NCI-H1930 (cell line): ENCODE data around the gene PPAN.

Source experiments
- DNase-seq, 2 experiments: peaks; one replicate each; lab custom pipeline; 2025; lab: John Stamatoyannopoulos, UW

Gene PPAN, protein sequence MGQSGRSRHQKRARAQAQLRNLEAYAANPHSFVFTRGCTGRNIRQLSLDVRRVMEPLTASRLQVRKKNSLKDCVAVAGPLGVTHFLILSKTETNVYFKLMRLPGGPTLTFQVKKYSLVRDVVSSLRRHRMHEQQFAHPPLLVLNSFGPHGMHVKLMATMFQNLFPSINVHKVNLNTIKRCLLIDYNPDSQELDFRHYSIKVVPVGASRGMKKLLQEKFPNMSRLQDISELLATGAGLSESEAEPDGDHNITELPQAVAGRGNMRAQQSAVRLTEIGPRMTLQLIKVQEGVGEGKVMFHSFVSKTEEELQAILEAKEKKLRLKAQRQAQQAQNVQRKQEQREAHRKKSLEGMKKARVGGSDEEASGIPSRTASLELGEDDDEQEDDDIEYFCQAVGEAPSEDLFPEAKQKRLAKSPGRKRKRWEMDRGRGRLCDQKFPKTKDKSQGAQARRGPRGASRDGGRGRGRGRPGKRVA

DNA sequence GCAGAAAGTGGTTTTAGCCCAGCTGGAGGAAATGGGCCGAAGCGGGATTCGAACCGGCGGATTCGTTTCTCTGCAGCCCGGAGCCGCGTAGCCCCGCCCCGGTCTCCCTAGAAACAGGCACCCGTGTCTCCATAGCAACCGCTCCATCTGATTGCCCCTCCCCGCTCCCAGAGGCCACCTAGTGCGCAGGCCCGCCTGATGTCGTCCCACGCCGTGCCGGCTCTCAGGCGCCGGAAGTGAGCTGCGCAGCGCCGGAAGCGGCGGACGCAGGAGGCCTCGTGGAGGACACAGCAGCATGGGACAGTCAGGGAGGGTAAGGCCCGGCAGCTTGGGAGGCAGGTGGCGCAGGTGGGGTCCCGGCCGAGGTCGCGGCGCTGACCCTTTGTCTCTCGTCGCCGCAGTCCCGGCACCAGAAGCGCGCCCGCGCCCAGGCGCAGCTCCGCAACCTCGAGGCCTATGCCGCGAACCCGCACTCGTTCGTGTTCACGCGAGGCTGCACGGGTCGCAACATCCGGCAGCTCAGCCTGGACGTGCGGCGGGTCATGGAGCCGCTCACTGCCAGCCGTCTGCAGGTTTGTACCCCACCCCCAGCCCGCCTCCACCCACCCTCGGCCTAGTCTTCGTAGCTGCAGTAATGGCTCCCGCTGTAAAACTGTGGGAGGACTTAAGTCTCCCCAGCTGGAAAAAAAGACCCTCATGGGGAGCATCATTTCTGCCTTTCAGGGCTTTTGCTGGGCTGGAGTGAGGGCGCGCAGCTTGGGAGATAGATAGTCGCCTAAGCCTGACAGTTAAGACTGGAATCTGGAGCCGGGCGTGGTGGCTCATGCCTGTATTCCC lies at the start of gene PPAN:
TSS of gene PPAN (plus strand) at position 263 of the 837 bp plus-strand sequence. CDS start at position 296, 33 bp downstream.
- DNase-seq, result peak; percentile 93 to 97

DNA sequence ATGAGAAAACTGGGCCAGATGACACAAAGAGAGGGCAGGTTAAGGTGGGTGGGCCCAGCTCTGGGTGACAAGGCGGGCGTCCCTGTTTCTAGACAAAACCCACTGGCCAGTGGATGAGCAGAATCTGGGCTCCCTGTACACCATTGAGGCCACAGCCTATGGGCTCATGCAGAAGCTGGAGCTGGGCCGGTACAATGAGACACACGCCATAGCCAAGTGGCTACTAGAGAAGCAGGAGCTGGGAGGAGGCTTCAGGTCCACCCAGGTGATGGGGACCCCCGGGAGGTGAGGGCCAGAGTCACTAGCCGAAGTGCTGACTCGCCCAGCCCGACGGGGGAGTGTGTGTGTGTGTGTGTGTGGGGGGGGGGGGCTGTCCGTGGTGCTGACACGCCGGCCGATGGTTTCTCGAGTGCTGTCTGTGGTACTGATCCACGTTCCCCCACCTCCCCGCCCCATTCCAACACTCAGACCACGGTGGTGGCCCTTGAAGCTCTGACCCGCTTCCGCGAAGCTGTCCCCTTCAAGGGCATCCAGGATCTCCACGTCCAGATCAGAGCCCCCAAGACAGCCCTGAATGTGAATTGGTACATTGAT lies 44.3 kb upstream of the PPAN start:
- DNase-seq, result no peak

DNA sequence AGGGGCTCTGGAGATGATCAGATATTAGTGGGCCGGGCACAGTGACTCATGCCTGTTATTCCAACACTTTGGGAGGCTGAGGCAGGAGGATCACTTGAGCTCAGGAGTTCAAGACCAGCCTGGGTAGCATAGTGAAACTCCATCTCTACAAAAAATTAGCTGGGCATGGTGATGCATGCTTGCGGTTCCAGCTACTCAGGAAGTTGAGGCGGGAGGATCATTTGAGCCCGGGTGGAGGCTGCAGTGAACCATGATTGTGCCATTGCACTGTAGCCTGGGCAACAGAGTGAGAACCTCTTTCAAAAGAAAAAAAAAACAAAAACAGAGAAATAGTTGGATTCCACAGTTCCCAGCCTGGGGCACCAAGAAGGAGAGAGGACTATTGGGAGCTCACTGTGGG lies 38.0 kb upstream of the PPAN start:
- no peak for DNase-seq

DNA sequence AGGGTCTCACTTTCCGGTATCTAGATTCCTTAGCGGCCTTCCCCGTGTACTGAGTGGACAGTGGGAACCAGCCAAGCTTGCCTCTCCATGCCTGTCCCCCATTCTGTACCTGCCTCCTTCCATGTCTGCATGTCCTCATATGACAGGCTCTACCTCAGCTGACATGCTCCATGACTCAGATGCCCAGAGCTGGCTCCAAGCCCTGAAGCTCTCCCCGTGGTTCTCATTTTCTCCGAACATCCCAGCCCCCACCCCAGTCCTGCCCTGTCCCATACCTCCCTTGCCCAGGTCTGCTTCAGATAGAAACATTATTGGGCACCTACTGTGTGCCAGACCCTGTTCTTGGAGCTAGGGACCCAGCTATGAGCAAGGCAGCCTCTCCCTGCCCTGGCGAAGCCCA lies 37.1 kb upstream of the PPAN start:
- DNase-seq, result no peak

DNA sequence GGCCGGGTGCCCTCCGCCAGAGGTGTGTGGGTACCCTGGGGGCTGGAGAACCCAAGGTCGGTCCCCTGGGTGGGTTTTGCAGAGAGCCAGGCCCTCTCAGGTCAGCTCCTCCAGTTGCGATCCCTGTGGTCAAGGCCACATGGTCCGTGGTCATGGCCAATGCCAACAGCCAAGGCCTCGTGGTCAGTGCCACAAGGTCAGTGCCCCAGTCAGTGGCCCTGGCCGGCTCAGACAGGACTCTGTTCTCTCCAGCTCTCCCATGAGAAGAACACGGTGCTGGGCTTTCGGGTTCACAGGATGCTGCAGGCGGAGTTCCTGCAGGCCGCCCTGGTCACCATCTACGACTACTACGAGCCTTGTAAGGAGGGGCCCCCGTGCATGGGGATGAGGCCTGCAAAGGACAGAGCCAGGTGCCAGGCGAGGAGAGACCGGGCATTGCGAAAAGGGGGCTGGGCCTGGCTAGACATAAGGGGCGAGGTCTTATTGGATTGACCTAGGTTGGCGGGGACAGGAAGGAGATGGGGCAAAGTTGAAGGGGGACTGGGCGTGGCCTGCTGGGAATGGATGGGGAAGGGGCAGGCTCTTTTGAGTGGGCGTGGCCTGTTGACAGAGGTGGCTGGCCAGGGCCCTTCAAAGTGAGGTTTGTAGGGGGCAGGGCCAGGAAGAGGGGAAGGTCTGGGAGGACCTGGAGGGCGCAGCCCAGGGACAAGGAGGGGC lies 35.3 kb upstream of the PPAN start:
- no peak for DNase-seq

DNA sequence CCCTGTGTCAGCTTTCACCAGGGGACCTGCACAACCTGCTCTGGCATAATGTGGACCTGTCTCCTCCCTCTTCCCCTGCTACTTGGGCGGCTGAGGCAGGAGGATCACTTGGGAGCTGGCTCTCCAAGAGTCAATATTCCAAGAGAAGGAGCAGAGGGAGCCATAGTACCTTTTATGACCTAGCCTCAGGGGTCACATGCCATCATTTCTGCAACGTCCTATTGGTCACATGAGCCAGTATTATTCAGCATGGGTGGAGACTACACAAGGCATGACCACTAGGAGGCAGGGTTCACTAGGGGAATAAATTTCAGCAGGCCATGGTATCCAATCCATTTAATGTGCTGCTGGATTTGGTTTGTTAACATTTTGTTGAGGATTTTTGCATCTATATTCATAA lies 32.0 kb upstream of the PPAN start:
- DNase-seq, result no peak

DNA sequence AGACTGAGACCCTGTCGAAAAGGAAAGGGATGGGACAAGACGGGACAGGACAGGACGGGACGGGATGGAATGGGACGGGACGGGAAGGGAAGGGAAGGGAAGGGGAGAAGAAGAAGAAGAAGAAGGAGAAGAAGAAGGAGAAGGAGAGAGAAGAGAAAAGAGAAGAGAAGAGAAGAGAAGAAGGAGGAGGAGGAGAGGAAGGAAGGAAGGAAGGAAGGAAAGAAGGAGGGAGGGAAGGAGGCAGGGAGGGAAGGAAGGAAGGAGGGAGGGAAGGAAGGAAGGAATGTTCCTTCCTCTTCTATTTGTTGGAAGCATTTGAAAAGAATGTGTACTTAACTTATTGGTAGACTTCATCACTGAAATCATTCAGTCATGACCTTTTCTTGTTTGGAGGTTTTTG lies 29.6 kb upstream of the PPAN start:
- no peak for DNase-seq

DNA sequence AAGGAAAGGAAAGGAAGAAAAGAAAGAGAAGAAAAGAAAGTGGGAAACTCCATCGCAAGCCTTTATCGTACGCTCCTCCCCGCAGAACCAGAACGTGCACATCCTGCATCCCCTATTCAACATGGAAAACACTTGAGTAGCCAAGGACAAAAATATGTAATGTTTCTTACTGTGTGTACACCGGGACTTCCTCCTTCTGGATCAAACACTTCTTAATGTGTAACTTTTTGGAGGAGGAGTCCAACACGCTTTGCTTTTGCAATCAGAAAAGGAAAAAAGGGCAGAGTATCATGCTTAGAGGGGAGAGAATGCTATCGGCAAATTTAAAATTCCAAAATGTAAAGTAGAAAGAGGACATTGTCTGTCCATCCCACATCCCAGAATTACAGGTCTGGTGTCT lies 27.8 kb upstream of the PPAN start:
- no peak for DNase-seq

DNA sequence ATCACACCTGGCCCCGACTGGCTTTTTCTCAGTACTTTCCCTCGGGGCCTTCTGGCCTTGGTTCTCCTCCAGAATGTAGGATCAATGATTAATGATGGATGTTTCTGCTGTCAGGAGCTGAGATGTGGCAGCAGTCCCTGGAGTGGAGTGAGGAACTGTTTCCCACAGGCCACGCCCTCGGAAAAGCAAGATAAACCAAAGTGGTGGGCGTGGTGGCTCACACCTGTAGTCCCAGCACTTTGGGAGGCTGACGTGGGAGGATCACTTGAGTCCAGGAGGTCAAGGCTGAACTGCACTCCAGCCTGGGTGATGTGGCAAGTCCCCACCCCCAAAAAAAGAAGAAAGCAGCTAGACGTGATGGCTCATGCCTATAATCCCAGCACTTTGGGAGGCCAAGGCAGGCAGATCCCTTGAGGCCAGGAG lies 27.1 kb upstream of the PPAN start:
- DNase-seq, result no peak

DNA sequence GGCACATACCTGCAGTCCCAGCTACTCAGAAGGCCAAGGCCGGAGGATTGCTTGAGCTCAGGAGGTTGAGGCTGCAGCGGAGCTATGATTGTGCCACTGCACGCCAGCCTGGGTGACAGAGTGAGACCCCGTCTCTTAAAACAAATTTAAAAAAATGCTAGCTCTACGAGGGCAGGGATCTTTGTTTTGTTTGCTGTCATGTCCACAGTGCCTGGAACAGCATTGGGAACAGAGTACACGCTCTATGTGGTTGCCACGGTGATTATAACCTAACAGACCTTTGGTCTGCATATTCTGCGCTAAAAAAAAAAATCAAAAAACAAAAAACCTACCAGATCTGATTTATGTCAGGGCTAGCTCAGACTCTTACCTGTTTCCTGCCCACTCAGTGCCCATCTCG lies 22.3 kb upstream of the PPAN start:
- DNase-seq, result no peak

DNA sequence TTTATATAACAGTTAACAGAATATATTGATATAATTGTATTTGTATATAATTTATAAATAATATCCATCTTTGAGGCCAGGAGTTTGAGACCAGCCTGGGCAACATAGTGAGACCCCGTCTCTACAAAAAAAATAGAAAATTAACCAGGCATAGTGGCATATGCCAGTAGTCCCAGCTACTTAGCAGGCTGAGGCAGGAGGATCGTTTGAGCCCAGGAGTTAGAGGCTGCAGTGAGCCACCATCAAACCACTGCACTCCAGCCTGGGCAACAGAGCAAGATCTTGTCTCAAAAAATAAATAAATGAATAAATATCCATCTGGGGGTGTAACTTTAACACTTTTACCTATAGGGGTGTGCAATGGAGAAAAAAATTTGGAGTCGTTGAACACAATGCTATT lies 21.4 kb upstream of the PPAN start:
- no peak for DNase-seq

DNA sequence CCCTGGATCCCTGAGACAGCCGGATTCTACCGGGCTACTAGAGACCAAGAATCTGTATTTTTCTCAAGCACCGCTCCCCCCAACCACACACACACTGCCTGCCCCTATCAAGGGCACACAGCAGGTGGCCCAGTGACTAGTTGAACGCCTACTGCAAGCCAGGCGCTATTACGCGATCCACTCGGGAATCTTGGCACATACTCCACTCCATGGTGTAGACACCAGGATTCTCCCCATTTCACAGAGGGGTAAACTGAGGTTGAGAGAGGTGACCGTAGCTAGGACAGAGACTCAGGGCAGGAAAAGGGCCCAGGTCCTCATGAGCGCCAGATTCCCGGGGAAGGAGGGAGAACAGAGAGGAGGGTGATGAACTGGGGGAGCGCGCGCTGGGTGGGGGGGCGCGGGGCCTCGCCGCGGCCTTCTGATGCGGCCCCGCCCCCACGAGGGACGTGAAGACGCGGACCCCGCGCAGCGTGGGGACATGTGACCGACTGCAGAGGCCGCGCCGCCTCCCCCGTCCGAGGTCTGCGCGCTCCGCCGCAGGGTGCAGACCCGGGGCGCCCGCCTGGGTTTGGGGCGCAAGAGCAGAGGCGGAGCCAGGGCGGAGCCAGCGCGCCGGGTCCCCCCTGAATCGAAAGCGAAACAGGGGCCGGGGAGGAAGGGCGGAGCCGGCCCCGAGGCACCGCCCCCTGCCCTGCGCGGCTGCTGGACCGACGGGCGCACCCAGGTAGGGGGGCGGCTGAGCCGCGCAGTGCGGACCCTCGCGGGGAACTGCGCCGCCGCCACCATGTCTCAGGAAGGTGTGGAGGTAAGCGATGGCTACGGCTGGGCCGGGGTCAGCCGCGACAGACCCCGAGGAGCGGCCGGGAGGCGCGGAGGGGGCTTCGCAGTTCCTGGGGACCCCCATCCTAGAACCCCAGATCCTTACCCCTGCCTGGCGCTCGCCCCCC lies 20.2 kb upstream of the PPAN start, which contains the start of gene SHFL:
TSS of gene SHFL (plus strand) at position 677 of the 950 bp plus-strand sequence. CDS start at position 788, 111 bp downstream.
- DNase-seq, result peak in 1 of 2 experiments; percentile 43

DNA sequence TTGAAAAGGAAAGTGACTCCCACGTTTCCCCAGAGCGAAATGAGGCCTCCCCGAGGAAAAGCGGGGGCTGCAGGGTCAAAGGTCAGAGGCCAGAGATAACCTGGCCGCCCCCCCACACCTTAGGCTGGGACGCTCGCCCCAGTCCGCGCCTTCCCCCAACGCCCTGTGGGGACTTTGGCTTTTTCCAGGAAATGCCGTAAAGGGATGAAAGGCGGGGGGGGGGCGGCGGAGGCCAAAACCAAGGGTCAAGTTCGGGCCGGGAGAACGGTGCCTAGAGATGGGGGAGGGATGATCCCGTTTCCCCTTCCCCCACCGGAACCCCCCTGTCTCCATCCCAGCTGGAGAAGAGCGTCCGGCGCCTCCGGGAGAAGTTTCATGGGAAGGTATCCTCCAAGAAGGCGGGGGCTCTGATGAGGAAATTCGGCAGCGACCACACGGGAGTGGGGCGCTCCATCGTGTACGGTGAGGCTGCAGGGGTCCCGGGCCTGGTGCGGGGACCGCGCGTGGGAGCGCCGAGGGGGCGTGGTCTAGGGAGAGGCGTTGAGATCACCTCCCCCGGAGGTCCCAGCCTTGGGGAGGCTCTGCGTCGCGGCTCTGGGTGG lies 19.5 kb upstream of the PPAN start:
- DNase-seq, result no peak

DNA sequence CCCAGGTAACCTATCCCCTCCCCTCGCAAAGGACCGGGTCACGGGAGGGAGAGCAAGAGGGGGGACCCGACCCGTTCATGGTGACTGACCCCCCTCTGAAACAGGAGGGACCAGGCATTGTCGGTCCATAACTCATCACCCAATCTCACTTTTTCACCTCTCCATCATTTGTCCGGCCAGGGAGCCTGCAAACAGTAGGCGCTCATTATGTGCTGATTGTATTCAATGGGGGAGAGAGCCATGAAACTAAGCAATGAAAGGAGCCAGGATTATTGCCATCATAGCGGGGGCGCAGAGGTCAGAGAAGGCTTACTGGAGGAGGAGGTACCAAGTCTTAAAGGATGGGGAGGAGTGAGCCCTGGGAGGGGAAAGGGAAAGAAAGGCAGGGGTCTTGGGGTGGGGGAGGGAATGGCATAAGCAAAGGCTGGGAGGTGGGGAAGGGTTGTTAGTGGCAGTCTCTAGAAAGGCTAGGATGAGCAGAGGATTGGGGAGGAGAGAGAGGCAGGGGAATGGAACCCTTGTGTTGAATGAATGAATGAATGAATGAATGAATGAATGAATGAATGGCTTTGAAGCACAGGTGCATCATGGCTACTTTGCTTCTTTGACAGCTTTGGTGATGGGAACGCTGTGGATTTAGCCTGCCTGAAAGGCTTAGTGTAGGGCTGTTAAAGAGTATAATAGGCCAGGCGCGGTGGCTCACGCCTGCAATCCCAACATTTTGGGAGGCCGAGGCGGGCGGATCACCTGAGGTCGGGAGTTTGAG lies 18.7 kb upstream of the PPAN start:
- no peak for DNase-seq

DNA sequence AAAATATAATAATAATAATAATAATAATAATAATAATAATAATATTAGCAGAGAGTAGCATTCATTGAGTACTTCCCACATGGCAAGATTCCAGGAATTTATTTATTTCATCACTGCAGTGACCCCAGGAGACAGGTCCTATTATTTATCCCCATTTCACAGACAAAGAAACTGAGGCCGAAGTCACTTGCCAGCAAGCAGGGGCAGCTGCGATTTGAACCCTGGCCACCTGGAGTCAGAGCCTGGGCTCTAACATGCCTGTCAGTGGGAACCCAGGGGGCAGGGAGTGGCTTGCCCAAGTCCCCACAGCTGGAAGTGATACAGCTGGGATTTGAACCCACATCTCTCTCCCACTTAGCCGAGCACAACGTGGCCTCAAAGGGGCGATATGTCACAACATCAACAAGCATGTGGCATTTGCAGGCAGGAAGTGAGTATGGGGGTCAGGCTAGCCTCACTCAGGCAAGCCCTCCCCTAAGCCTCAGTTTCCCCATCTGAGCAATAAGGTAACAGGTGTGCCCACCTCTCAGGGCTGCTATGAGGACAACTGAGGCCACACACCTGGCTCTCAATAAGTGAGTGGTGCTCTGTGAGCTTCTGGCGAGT lies 17.1 kb upstream of the PPAN start:
- DNase-seq, result no peak

DNA sequence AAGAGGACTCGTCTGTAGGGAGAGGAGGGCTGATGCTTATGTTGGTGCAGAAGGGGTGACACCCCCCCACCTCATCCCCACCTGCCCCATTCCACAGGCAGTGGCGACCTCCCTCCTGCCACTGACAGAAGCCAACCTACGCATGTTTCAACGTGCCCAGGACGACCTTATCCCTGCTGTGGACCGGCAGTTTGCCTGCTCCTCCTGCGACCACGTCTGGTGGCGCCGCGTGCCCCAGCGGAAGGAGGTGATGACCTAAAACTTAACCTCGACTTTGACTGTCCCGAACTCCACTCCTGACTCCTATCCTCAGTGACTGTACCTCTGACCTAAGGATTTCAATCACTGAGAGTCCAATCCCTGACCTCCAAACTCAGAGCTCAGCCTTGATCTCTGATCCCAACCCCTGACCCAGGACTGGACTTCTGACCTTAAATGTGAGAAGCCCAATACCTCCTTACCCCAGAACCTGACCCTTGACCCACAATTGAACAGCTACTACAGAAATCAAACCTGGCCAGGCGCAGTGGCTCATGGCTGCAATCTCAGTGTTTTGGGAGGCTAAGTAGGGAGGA lies 16.3 kb upstream of the PPAN start:
- no peak for DNase-seq

DNA sequence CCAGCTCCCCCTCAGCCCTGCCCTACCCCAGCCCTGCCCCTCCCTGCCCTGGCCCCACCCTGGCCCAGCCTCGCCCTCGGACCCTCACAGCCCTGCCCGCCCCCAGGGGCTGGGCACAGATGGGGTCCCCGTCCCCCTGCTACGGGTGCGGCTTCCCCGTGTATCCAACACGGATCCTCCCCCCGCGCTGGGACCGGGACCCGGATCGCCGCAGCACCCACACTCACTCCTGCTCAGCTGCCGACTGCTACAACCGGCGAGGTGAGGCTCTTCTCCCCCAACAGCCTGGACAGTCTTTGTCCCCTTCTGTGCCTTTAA lies 14.8 kb upstream of the PPAN start:
- DNase-seq, result no peak

DNA sequence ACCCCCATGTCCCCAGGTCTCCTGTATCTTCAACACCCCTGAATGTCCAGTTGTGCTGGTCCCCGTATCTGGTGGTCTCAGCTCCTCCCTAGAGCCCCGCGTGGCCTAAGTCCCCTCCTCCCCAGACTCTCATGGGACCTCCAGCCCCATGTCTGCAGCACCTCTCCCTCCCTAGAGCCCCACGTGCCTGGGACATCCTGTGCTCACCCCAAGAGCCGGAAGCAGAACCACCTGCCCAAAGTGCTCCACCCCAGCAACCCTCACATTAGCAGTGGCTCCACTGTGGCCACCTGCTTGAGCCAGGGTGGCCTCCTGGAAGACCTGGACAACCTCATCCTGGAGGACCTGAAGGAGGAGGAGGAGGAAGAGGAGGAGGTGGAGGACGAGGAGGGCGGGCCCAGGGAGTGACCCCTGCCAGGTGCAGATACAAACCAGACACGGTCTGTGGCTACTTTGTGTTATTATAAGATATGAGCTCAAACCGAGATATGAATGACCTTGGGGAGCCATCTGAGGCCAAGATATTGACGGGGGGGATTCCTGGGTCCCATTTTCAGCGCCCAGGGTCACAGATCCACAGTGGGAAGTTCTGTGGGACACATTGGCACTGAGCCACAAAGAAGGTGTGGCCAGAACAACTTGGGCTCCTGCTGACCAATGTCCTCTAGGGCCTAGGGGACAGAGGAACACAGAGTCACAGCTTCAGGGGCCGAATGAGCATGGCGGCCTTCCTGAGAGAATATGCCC lies 14.1 kb upstream of the PPAN start:
- no peak for DNase-seq
